Loucy (cell line): ENCODE data around the gene FGFR2.

Source experiments
- CTCF ChIP-seq: fragments of 200-600 bp; sonication (generic); conservative IDR thresholded peaks from 2 replicates; pipeline ENCODE4 v1.5.1; 2014; ENCODE audit warnings: mild to moderate bottlenecking, antibody characterized with exemption, low read length
- EZH2phosphoT487 ChIP-seq: fragments of 200-600 bp; IDR thresholded peaks from 2 replicates; pipeline ENCODE4 v1.6.1; 2018; ENCODE audit warnings: antibody characterized with exemption, mild to moderate bottlenecking, moderate library complexity, borderline replicate concordance

- TF ChIP-seq CTCF (no peak), EZH2phosphoT487 (no peak)
These were observed 62.9 kb downstream of the FGFR2 start for GRCh38 chr10:121535381-121535780.
